Measurements from ENCODE around the gene ARHGAP29.

DNA sequence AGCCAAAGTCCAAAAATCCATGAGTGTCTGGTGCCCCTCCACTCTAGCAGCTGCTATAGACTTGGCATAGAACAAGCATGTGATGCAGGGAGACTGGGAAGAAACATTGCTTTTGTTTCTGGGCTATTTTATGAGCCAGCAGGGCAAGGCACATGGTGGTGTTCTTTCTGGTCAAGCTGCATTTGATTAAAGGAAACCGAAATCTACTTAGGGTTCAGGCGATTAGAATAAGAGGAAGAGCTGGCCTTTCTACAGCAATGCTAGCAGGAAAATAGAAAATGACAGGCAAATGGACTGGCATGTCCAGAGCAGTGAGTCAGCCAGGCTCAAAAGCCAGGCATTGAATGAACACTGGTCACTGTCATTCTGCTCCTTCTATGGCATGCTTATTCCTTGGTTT, 28.5 kb upstream of the ARHGAP29 start:
- TF ChIP-seq, protein P1, sequence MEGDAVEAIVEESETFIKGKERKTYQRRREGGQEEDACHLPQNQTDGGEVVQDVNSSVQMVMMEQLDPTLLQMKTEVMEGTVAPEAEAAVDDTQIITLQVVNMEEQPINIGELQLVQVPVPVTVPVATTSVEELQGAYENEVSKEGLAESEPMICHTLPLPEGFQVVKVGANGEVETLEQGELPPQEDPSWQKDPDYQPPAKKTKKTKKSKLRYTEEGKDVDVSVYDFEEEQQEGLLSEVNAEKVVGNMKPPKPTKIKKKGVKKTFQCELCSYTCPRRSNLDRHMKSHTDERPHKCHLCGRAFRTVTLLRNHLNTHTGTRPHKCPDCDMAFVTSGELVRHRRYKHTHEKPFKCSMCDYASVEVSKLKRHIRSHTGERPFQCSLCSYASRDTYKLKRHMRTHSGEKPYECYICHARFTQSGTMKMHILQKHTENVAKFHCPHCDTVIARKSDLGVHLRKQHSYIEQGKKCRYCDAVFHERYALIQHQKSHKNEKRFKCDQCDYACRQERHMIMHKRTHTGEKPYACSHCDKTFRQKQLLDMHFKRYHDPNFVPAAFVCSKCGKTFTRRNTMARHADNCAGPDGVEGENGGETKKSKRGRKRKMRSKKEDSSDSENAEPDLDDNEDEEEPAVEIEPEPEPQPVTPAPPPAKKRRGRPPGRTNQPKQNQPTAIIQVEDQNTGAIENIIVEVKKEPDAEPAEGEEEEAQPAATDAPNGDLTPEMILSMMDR (IDR thresholded peaks at IDR 0.05), result no peak
- TF ChIP-seq POLR2AphosphoS5 (IDR thresholded peaks at IDR 0.05) (no peak), EP300 (IDR thresholded peaks at IDR 0.05) (no peak), POLR2A (IDR thresholded peaks at IDR 0.05; ENCODE audit: low read depth) (no peak)
